NT2/D1 (cell line): ENCODE results near the gene ZSWIM4.

ENCODE experiments used
- SUZ12 ChIP-seq: IDR thresholded peaks from 2 replicates; pipeline ENCODE4 v1.6.1; 2011; ENCODE audit not compliant: insufficient read length, insufficient read depth; ENCODE audit errors: extremely low read depth
- YY1 ChIP-seq: IDR thresholded peaks from 2 replicates; pipeline ENCODE4 v1.6.1; 2011; ENCODE audit not compliant: insufficient read length, insufficient read depth
- ZNF274 ChIP-seq: IDR thresholded peaks from 2 replicates; pipeline ENCODE4 v1.6.1; 2011; ENCODE audit warnings: mild to moderate bottlenecking, low read depth, low read length

GRCh38 chr19:13840305-13841085 is 45.3 kb downstream of the ZSWIM4 start:
- TF ChIP-seq YY1: no peak
- no peak for TF ChIP-seq SUZ12
- no peak for TF ChIP-seq ZNF274
